HepG2 (cell line): ENCODE data around the gene CPN1. TPM values are rescaled to one million over a fixed set of nuclear protein-coding genes. Genes with fewer than 3 reads are reported as not detected.

ENCODE experiments used
- AHR ChIP-seq: IDR thresholded peaks from 2 replicates; pipeline ENCODE4 v1.6.1; 2018; ENCODE audit warnings: missing genetic modification reagents, missing compliant biosample characterization
- DNMT3B ChIP-seq: conservative IDR thresholded peaks from 2 replicates; pipeline ENCODE4 v1.6.1; 2016; ENCODE audit warnings: missing biosample characterization, control low read depth
- EP300 ChIP-seq, 3 experiments: sonication (generic) in 1 of 3; formaldehyde crosslinking in 1 of 3; IDR thresholded peaks; 2 replicates each; pipeline versions ENCODE4 v1.5.1 to v1.6.1; 2011 to 2020; ENCODE audit warnings: low read depth in 2 of 3, low read length in 2 of 3, borderline replicate concordance in 1 of 3, improper control_type of control experiment in 1 of 3, mild to moderate bottlenecking in 1 of 3, missing genetic modification reagents in 1 of 3, moderate library complexity in 1 of 3
- ERF ChIP-seq: IDR thresholded peaks from 2 replicates; pipeline ENCODE4 v1.6.1; 2018; ENCODE audit warnings: missing biosample characterization, missing genetic modification reagents
- ETV5 ChIP-seq: IDR thresholded peaks from 2 replicates; pipeline ENCODE4 v1.6.1; 2018; ENCODE audit warnings: missing biosample characterization, missing genetic modification reagents, inconsistent platforms, borderline replicate concordance
- FOXM1 ChIP-seq: sonication (generic); formaldehyde crosslinking; IDR thresholded peaks from 2 replicates; pipeline ENCODE4 v1.5.0; 2020; ENCODE audit warnings: missing genetic modification reagents
- MEF2D ChIP-seq: sonication (generic); formaldehyde crosslinking; IDR thresholded peaks from 2 replicates; pipeline ENCODE4 v1.5.1; 2020; ENCODE audit warnings: mild to moderate bottlenecking, missing genetic modification reagents
- NFRKB ChIP-seq: fragments of 450-650 bp; IDR thresholded peaks from 2 replicates; pipeline ENCODE4 v1.6.1; 2017
- RARA ChIP-seq: IDR thresholded peaks from 2 replicates; pipeline ENCODE4 v1.6.1; 2016; ENCODE audit warnings: missing genetic modification reagents, missing compliant biosample characterization
- RELA ChIP-seq: sonication (generic); formaldehyde crosslinking; IDR thresholded peaks from 2 replicates; pipeline ENCODE4 v1.4.0; 2020; ENCODE audit warnings: missing genetic modification reagents
- RNF219 ChIP-seq: sonication (generic); formaldehyde crosslinking; IDR thresholded peaks from 2 replicates; pipeline ENCODE4 v1.5.0; 2020; ENCODE audit warnings: mild to moderate bottlenecking, missing genetic modification reagents
- RORA ChIP-seq: sonication (generic); formaldehyde crosslinking; IDR thresholded peaks from 2 replicates; pipeline ENCODE4 v1.5.0; 2020; ENCODE audit warnings: mild to moderate bottlenecking, missing genetic modification reagents, moderate library complexity
- ZBTB1 ChIP-seq: sonication (generic); formaldehyde crosslinking; IDR thresholded peaks from 2 replicates; pipeline ENCODE4 v1.4.0; 2020; ENCODE audit warnings: missing genetic modification reagents, borderline replicate concordance
- ZNF121 ChIP-seq: sonication (generic); formaldehyde crosslinking; IDR thresholded peaks from 2 replicates; pipeline ENCODE4 v1.5.0; 2020; ENCODE audit warnings: mild to moderate bottlenecking, missing genetic modification reagents
- ZNF143 ChIP-seq: sonication (generic); formaldehyde crosslinking; IDR thresholded peaks from 2 replicates; pipeline ENCODE4 v1.4.0; 2020; ENCODE audit warnings: missing genetic modification reagents
- ZNF3 ChIP-seq: IDR thresholded peaks from 2 replicates; pipeline ENCODE4 v1.7.0; 2017; ENCODE audit warnings: inconsistent platforms
- ZNF44 ChIP-seq: sonication (generic); formaldehyde crosslinking; IDR thresholded peaks from 2 replicates; pipeline ENCODE4 v1.5.1; 2020; ENCODE audit warnings: mild to moderate bottlenecking, missing genetic modification reagents
- ZNF547 ChIP-seq: sonication (generic); formaldehyde crosslinking; IDR thresholded peaks from 2 replicates; pipeline ENCODE4 v1.5.1; 2020; ENCODE audit warnings: mild to moderate bottlenecking, missing genetic modification reagents
- ZNF563 ChIP-seq: sonication (generic); formaldehyde crosslinking; IDR thresholded peaks from 2 replicates; pipeline ENCODE4 v1.8.0; 2022; ENCODE audit warnings: mild to moderate bottlenecking, moderate library complexity, missing genetic modification reagents
- ZNF691 ChIP-seq: sonication (generic); formaldehyde crosslinking; IDR thresholded peaks from 2 replicates; pipeline ENCODE4 v1.4.0; 2020; ENCODE audit warnings: missing genetic modification reagents, low read depth, mild to moderate bottlenecking, borderline replicate concordance
- ZNF724P ChIP-seq: sonication (generic); formaldehyde crosslinking; IDR thresholded peaks from 2 replicates; pipeline ENCODE4 v1.8.0; 2022; ENCODE audit warnings: missing genetic modification reagents, borderline replicate concordance
- ZNF816 ChIP-seq: sonication (generic); formaldehyde crosslinking; IDR thresholded peaks from 2 replicates; pipeline ENCODE4 v1.8.0; 2022; ENCODE audit warnings: missing genetic modification reagents, mild to moderate bottlenecking, borderline replicate concordance
- ZSCAN20 ChIP-seq: sonication (generic); formaldehyde crosslinking; IDR thresholded peaks from 2 replicates; pipeline ENCODE4 v1.4.0; 2020; ENCODE audit warnings: missing genetic modification reagents, mild to moderate bottlenecking, borderline replicate concordance
- polyA plus RNA-seq, 8 experiments: library from polyadenylated mRNA; depleted of rRNA in 3 of 8; stranded (reverse) in 7 of 8; unstranded in 1 of 8; fragments of >200 nt; fragmentation: Illumina TruSeq in 4 of 8; extraction: Trizol in 4 of 8; gene quantifications; 2 replicates each; pipeline versions ENCODE4 v1.2.1 to v1.2.3, GENCODE V29; 2011 to 2016; ENCODE audit warnings: low read depth in 4 of 8, missing spikeins in 1 of 8, mixed read lengths in 1 of 8; ENCODE audit not compliant: insufficient read depth in 1 of 8
- total RNA-seq, 5 experiments: library from RNA; depleted of rRNA; stranded (reverse); fragments of >200 nt; fragmentation: Illumina TruSeq; extraction: Trizol; gene quantifications; 2 replicates each; pipeline ENCODE4 v1.2.3, GENCODE V29; 2016; ENCODE audit warnings: low read depth in 1 of 5
- TF ChIP-seq, protein P1 (sequence below): sonication (generic); formaldehyde crosslinking; IDR thresholded peaks from 2 replicates; pipeline ENCODE4 v1.4.0; 2020; ENCODE audit warnings: missing genetic modification reagents, borderline replicate concordance

Gene CPN1
- total and polyA plus RNA-seq, 2 of the 13 experiments (the other 11 are each of a cell fraction or from before 2014, with no cell fraction given) = 17.3 to 35.1 TPM

- TF ChIP-seq EP300 (IDR thresholded peaks at IDR 0.05; ENCODE audit: low read depth in 2 of 2, low read length in 2 of 2) = peak; percentile 94 to 97
- TF ChIP-seq EP300 (CRISPR knock-in tag; IDR thresholded peaks at IDR 0.05; ENCODE audit: borderline replicate concordance) = peak; percentile 94
- peak; percentile 63 for TF ChIP-seq ZNF121 (CRISPR knock-in tag)
- TF ChIP-seq ZNF44 (CRISPR knock-in tag) = 0 out of 2 replicates have a peak, but pooled peaks have one; percentile 35
- peak; percentile 84; the same call in 1 of the 2 replicates for TF ChIP-seq ZNF816 (CRISPR knock-in tag)
- peak; percentile 61; the same call in 1 of the 2 replicates for TF ChIP-seq RORA (CRISPR knock-in tag)
- no peak for TF ChIP-seq ZNF563 (CRISPR knock-in tag)
- TF ChIP-seq ZNF691 (CRISPR knock-in tag) = no peak
- TF ChIP-seq RELA (CRISPR knock-in tag) = no peak
- peak; percentile 87 for TF ChIP-seq MEF2D
- no peak for TF ChIP-seq ZBTB1 (CRISPR knock-in tag)
- TF ChIP-seq FOXM1 (CRISPR knock-in tag) = peak; percentile 89
- TF ChIP-seq ETV5 (CRISPR knock-in tag) = peak; percentile 95
- TF ChIP-seq, protein P1, sequence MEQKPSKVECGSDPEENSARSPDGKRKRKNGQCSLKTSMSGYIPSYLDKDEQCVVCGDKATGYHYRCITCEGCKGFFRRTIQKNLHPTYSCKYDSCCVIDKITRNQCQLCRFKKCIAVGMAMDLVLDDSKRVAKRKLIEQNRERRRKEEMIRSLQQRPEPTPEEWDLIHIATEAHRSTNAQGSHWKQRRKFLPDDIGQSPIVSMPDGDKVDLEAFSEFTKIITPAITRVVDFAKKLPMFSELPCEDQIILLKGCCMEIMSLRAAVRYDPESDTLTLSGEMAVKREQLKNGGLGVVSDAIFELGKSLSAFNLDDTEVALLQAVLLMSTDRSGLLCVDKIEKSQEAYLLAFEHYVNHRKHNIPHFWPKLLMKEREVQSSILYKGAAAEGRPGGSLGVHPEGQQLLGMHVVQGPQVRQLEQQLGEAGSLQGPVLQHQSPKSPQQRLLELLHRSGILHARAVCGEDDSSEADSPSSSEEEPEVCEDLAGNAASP = peak; percentile 73; the same call in 1 of the 2 replicates
- TF ChIP-seq ZNF724P (CRISPR knock-in tag) = no peak
- no peak for TF ChIP-seq ZNF547 (CRISPR knock-in tag)
- TF ChIP-seq DNMT3B (CRISPR knock-in tag) = 0 out of 2 replicates have a peak, but pooled peaks have one; percentile 25
- peak; percentile 65 for TF ChIP-seq ZNF143 (CRISPR knock-in tag)
- TF ChIP-seq AHR (CRISPR knock-in tag) = no peak
- peak; percentile 90 for TF ChIP-seq RARA (CRISPR knock-in tag)
- no peak for TF ChIP-seq ZSCAN20 (CRISPR knock-in tag)
- peak; percentile 95 for TF ChIP-seq ERF (CRISPR knock-in tag)
- no peak; the same call in 1 of the 2 replicates for TF ChIP-seq RNF219 (CRISPR knock-in tag)
- no peak for TF ChIP-seq ZNF3
- no peak for TF ChIP-seq NFRKB
These were observed 19.8 kb upstream of the CPN1 start (continued) for GRCh38 chr10:100101192-100102076.
